ENCODE measurements around the gene VWA5B1.
A peak's percentile ranks its signal among the peaks of the same experiment; 100 is the strongest.
"Not testable (repeated sequence)": the region's sequence is repeated elsewhere in the genome, so short reads cannot be mapped to it uniquely, and the experiment has no call there.

The VWA5B1 gene, protein sequence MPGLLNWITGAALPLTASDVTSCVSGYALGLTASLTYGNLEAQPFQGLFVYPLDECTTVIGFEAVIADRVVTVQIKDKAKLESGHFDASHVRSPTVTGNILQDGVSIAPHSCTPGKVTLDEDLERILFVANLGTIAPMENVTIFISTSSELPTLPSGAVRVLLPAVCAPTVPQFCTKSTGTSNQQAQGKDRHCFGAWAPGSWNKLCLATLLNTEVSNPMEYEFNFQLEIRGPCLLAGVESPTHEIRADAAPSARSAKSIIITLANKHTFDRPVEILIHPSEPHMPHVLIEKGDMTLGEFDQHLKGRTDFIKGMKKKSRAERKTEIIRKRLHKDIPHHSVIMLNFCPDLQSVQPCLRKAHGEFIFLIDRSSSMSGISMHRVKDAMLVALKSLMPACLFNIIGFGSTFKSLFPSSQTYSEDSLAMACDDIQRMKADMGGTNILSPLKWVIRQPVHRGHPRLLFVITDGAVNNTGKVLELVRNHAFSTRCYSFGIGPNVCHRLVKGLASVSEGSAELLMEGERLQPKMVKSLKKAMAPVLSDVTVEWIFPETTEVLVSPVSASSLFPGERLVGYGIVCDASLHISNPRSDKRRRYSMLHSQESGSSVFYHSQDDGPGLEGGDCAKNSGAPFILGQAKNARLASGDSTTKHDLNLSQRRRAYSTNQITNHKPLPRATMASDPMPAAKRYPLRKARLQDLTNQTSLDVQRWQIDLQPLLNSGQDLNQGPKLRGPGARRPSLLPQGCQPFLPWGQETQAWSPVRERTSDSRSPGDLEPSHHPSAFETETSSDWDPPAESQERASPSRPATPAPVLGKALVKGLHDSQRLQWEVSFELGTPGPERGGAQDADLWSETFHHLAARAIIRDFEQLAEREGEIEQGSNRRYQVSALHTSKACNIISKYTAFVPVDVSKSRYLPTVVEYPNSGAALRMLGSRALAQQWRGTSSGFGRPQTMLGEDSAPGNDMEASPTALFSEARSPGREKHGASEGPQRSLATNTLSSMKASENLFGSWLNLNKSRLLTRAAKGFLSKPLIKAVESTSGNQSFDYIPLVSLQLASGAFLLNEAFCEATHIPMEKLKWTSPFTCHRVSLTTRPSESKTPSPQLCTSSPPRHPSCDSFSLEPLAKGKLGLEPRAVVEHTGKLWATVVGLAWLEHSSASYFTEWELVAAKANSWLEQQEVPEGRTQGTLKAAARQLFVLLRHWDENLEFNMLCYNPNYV

DNA sequence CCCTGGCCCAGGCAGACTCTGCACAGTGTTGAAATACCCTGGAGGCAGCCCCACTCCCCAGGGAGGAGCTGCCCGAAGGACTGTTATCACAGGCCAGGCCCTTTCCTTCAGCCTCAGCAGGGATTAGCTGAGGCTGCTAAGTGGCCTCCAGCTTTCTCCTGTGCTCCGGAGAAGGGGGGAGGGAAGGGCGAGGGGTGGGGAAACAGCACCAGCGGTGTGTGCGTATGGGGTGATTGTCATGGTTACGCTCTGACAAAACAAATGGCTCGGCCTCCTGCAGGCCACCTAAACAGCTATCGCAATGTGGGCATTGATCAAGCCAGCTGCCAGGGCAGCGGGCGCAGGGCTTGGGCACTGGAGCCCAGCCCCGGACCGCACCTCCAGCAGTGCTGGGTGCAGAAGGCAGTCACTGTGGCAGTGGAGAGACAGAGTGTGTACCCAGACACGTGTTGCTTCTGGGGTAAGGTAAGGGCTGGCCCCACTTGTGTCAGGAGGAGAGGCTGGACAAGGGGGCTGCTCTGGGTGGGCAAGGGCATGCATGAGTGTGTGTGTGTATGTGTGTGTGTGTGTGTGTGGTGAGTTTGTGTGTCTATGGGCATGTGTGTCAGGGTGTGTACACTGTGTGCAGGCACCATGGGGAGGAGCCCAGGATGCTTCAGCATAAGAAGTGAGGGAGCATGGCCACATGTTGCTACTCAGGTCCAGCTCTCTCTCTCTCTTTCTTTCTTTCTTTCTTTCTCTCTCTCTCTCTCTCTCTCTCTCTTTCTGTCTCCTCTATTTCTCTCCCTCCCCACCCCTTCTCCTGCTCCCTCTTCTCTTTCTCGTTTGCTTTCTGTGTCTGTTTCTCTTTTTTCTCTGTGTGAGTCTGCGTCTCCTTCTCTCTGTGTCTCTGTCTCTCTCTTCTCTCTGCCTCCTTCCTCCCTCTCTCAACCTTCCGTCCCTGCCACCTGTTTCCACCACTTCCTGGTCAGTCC is at the start of gene VWA5B1:
Gene VWA5B1, plus strand, starts transcription at position 252 of the 974 bp plus-strand sequence. CDS start 19,727 bp downstream, outside the sequence.
- DNase-seq (ENCODE audit: low spot score) = no peak

DNA sequence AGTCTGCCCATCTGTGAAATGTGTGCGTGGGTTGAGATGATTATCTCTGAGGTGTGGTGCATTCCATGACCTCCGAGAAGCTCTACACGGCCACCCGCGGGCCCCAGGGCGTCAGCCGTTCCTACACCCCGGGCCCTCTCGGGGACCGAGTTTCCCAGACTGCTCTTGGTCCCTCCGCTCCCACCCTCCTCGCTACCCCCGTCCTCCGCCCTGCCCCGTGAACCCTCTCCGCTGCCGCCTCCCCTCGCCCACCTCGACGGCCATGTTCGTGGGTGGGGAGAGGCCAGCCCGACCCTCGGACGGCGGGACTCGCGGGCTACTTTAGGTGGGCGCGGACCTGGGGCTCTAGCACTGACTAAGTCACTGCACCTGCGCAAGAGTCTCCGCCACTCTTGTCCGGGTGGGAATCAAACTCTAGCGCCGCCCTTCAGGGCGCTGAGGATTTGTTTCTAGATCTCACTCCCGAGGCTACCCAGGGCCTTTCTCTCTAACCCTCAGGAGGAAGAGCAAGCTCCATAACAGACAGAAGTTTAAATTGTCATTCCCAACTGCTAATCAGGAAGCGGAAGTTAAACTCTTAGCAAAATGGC is 47.7 kb upstream of the VWA5B1 start:
- DNase-seq (ENCODE audit: low spot score) = no peak

DNA sequence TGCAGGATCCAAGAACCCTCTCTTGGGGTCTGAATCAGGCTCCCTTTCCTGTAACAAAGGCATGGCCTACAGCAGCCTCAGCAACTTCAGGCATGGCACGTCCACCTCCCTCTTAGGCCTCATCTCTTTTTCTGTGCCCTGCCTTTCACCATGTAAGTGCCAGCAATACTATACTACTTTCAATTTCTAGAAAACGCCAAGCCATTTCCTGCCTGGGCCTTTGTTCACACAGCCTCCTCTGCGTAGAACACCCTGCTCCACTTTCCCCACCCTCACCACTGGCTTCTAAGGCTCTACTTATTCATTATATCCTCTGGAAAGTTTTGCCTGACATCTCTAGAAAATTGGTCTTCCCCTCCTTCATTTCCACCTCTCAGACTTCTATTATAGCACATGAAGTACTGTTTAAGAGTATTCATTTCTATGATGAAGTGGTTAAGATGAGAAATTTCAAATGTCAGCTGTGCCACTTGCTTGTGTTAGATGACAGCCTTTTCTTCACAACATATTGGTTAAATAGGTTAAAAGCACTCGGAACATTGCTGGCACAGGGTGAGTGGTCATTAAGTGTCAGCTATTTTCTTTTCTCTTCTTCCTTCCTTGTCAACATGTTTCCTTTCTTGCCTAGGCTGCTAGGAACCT is 41.6 kb upstream of the VWA5B1 start:
- DNase-seq (ENCODE audit: low spot score) = peak; percentile 20

DNA sequence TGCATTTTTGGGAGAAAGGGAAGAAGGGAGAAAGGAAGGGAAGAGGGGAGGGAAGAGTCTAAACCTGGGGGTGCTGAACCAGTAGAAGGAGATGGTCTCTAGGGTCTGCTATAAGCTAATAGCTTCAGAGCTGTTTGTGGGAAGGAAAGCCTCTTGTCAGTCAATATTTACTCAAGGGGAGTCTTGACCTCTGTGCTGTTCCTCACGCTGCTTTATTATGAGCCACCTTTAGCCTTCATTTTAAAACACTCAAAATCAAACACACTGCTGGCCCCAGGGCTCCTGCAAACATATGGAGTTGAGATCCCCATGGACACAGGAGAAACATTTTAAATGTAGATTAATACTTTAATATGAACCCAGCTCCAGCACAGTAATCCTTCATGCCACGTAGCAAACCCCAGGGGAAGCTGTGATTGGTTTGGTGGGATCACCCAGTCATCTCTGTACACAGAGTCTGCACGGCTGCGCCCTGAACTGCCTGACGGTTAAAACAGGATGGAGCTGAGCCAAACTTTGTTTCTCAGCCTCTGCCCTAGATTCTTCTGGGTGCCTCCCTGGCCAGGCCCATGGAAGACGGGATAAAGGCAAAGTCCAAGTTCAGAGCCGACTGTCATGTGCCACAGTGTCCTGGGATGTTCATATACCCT is 40.2 kb upstream of the VWA5B1 start:
- no peak for DNase-seq (ENCODE audit: low spot score)

DNA sequence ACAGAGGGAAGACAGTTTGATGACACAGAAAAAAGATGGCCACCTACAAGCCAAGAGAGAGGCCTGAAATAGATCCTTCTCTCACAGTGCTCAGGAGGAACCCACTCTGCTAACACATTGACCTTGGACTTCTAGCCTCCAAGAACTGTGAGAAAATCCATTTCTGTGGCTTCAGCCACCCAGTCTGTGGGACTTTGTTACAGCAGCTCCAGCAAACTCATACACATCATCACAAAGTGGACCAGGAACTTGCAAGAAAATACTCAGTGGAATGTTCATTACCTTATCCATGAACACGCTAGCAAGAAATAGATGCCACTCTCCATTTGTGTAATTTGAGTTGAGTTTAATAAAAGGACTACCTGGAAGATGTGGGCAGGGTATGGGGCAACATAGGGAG is 38.1 kb upstream of the VWA5B1 start:
- no peak for DNase-seq (ENCODE audit: low spot score)

DNA sequence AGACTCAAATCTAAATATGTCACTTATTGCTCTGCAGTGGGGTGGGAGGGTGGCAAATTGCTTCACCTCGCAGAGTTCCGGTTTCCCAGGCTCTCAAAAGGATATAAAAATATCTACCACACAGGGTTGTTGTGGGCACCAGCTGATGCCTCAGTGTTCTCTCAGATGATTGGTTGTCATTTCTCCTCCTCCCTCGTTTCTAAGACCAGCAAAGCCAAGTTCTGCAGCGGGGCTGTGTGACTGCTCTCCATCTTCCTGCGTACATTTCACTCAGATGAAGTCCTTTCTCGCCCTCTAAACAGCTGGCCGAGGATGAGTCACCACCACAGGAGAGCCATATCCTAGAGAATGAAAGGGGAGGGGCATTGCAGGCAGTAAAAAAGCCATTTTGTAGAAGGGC is 35.0 kb upstream of the VWA5B1 start:
- no peak for DNase-seq (ENCODE audit: low spot score)

DNA sequence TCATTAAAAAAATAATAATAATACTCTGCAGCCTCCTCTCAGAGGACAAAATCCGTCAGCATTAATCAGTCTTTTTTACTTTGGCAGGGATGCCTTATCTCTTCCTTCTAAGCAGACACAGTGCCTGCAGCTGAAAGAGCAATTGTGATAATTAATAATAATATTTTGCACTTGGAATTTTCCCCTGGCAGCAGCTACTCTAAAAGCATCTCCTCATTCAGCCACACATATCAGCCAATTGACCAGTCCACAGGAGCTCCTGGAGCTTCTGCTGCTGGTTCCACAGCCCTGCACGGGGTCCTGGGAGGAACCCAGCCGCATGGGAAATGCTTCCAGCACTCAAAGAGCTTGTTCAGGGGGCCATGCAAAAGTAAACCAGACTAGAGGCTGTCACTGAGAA is 31.0 kb upstream of the VWA5B1 start:
- no peak for DNase-seq (ENCODE audit: low spot score)

DNA sequence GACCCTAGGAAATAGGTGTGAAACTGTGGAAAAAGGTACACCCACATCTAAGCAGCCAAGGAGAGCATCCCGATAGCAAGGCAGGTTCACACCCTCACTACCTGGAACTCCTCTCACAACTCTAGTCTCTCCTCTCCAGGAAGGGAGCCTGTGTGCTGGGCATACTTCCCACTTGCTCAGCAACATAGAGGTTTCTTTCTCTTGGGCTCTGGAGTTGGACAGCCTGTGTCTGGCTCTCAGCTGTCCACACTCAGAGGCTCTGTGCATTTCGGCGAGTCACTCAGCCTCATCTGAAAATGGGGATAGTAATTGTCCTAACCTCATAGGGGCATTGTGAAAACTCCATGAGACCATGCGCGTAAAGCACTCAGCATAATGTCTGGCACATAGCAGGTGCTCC is 29.6 kb upstream of the VWA5B1 start:
- no peak for DNase-seq (ENCODE audit: low spot score)

DNA sequence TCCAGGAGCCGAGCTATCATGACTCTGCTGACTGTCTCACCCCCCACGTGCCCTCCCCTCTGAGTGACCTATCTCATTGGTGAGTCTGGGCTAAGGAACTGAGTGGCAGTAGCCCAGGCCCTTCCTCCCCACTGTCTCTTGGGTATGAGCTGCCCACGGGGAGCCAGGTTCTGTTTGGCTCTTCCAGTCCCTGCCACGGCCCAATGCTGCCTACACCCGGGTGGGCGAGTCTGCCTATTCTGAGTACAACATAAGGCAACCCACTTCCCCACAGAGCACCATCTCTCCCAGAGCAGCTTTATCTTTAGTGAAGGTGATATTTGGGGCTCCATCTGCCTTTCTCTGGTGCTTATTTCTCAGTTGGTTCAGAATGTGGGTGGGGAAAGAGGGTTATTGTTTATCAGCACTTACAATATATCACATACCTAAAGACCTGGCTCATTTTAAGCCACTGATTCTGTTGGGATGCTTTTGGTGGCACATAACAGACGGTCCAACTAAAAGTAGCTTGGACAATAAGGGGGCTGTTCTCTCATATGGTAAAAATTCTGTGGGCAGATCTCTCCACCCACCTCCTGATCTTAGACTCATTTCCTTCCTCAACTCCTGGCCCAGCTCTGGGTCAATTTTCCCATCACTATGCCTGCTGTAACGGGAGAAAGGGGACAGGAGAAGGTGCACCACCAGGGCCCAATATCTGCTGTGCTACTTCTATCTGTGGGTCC is 27.7 kb upstream of the VWA5B1 start:
- no peak for DNase-seq (ENCODE audit: low spot score)

DNA sequence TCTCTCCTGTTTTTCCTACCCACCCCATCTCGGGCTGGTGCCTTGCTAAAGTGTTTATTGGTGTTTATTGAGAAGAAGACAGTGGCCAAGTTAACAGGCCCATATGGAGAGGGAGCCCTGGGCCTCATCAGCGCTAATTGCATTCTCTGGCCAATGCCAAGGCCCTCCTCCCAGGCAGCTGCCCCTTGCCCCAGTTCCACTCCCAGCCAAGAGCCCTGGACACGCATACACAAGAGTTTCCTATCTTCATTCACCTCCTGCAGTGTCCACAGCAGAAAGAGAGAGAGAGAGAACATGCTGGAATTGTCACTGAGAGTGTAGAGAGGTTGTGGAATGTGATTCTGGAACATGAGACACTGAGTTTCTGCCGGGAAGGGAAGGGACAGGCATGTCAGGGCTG is 25.4 kb upstream of the VWA5B1 start:
- no peak for DNase-seq (ENCODE audit: low spot score)

DNA sequence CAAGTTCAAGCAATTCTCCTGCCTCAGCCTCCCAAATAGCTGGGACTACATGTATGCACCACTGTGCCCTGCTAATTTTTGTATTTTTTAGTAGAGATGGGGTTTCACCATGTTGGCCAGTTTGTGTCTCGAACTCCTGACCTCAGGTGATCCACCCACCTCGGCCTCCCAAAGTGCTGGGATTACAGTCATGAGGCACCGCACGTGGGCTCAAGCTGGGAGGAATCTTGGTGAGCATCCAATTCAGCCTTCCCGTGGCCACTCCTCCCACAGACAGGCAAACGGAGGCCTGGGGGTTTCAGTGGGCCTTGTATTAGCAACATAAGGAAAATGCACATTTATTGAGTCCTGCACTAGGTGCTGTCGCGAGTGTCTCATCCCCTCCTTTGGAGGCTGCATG is 24.5 kb upstream of the VWA5B1 start:
- no peak for DNase-seq (ENCODE audit: low spot score)

DNA sequence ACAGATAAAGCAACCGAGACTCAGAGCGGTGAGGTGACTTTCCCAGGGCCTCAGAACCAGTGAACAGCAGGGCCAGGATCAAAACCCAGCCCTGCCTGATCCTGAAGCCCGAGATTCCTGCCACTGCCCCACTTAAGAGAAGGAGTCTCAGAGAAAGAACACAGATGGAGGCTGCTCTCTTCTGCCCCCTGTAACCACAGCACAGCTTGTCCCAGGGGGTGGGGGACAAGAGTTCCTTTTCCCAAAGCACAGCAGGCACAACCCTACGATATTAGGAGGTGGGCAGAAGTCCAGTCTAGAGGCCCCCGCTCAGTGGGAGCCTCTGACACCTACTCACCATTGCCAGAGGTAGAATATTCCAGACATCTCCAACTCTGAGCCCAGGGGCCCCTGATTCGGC is 24.0 kb upstream of the VWA5B1 start:
- no peak for DNase-seq (ENCODE audit: low spot score)

DNA sequence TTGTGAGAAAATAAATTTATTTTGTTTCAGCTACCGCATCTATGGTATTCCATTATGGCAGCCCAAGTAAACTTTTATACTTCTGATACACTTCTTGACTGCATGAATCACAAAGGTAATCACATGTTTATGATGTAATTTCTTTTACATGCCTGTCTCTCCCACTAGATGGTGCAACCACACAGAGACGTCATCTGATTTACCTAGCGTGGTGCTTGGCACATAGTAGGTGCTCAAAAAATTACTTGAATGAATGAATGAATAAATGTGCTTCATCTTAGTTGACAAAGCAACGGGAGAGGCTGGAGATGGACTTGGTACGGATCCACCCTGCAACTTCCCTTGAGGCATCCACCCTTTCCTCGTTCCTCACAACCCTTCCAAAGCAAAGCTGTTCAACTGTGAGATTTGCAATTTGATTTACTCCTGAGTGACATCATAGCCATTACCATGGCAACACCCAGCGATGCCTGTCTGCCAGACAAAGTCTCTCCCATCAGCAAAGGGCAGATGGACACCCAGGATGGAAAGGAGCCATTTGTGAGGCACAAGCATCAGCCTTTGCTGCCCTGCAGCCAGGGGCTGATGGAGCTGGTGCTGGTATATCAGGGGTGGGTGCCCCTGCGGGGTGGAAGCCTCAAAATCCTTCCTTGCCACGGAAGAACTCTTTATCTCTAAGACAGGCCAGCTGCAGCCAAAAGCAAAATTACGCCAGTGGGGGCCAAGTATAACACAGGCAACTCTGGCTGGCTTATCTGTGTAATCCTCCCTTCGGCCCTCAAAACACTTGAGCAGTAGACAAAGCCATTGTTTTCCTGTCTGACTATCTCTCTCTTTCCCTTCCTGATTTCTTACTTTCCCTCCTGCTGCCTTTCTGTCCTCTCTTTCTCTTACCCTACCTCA is 18.9 kb upstream of the VWA5B1 start:
- no peak for DNase-seq (ENCODE audit: low spot score)

DNA sequence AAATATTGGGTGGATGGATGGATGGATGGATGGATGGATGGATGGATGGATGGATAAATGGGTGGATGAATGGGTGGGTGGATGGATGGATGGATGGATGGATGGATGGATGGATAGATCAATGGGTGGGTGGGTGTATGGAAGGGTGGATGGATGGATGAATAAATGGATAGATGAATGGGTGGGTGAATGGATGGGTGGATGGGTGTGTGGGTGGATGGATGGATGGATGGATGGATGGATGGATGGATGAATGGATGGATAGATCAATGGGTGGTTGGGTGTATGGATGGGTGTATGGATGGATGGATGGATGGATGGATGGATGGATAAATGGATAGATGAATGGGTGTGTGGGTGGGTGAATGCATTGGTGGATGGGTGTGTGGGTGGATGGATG is 17.0 kb upstream of the VWA5B1 start:
- DNase-seq (ENCODE audit: low spot score) = not testable (repeated sequence)

DNA sequence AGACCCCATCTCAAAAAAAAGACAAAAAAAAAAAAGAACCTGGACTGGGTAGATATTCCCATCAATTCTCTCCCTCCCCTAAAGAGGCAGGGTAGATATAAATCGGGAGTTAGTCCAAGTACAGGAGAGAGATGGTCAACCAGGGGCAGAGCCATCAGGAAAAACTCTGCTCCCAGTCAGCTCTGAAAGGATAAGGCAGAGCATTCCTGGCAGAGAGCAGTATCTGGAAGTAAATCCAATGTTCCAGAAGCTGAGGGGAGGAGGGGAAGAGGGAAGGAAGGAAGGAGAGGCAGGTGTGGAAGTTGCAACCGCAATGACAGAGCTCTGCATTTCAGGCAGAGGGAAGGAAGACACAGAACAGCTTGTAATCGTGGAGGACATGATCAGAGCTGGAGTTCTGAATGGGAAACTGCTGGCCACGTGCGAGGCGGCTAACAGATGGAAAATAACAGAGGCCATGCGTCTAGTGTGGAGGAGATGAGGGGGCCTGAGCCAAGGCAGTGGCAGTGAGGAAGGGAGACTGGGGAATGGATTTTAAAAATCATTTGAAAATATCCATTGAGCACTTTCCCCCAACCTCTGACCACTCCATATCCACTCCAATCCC is 15.3 kb upstream of the VWA5B1 start:
- DNase-seq (ENCODE audit: low spot score) = no peak

DNA sequence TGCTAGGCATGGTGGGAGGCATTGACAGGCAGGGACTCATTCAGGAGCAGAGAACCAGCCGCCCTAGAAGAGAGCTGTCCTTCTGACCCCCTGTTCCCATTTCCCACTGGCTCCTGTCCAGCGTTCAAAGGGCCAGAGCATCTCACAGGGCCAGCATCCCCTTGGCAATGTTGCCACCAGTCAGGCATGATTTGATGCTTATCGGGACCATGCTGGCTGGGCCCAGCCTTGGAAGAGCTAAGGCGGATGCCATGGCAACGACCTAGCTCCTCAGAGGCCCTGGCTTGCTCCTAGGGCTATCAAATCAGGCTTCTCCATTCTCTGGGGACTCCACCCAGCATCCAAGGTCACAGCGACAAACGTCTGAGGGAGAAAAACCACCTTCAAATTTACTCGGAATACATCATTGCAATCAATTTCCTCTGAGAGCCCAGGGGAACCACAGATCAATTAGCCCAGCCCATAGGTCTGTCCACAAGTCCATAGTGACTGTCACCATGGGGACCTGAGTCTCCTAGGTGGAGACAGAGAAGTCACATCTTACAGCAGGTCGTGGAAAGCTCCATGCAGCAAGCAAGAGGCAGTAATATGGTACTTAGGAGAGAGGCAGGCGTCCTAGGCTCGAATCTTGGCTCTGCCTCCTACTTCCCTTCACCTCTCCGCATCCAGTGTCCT is 14.1 kb upstream of the VWA5B1 start:
- no peak for DNase-seq (ENCODE audit: low spot score)

DNA sequence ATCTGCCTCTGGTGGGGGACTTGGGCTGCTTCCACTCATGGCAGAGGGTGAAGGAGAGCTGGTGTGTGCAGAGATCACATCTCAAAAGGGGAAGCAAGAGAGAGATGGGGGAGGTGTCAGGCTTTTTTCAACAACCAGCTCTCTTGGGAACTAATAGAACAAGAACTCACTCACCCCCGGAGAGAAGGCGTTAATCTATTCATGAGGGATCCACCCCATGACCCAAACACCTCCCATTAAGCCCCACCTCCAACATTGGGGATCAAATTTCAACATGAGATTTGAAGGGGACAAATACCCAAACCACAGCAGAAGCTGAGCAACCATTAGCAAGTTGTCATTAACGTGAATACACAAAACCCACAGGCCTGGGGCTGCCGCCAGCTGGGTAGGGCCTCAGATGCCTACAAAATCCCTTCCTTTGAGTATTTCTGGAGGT is 12.0 kb upstream of the VWA5B1 start:
- DNase-seq (ENCODE audit: low spot score) = no peak
